Neural cell (in vitro differentiated cells): ENCODE measurements around the gene SCGB1D2. TPM values are rescaled to one million over a fixed set of nuclear protein-coding genes. Genes with fewer than 3 reads are reported as not detected.

ENCODE experiments used
- H2AFZ ChIP-seq: fragments of 200-600, 300-800 bp; sonication (generic), shearing (Covaris generic); 2 replicates; pipeline ENCODE4 v1.6.0; 2014; ENCODE audit warnings: low read depth, mild to moderate bottlenecking, antibody characterized with exemption, low read length, moderate library complexity
- H3F3A ChIP-seq: fragments of 200-600 bp; shearing (Covaris generic); 2 replicates; pipeline ENCODE4 v1.6.1; 2016; ENCODE audit warnings: mild to moderate bottlenecking, moderate library complexity, mixed read lengths, antibody characterized with exemption, low read length; ENCODE audit not compliant: insufficient read depth, poor library complexity, severe bottlenecking
- H3K27ac ChIP-seq: fragments of 200-600, 300-800 bp; sonication (generic), shearing (Covaris generic); 2 replicates; pipeline ENCODE4 v1.5.1; 2014; ENCODE audit warnings: mild to moderate bottlenecking, low read length, moderate library complexity
- H3K27me3 ChIP-seq: fragments of 300-800, 200-600 bp; sonication (generic), shearing (Covaris generic); 2 replicates; pipeline ENCODE4 v1.6.0; 2014; ENCODE audit warnings: mild to moderate bottlenecking, low read depth, low read length, moderate library complexity; ENCODE audit not compliant: insufficient read depth
- H3K36me3 ChIP-seq: fragments of 300-800, 200-600 bp; sonication (generic), shearing (Covaris generic); 2 replicates; pipeline ENCODE4 v1.5.1; 2014; ENCODE audit warnings: mild to moderate bottlenecking, antibody characterized with exemption, low read length, moderate library complexity; ENCODE audit not compliant: insufficient read depth
- H3K4me2 ChIP-seq: fragments of 300-800, 200-600 bp; sonication (generic), shearing (Covaris generic); 2 replicates; pipeline ENCODE4 v1.6.0; 2014; ENCODE audit warnings: mild to moderate bottlenecking, low read length
- H3K4me3 ChIP-seq: fragments of 300-800, 200-600 bp; sonication (generic), shearing (Covaris generic); 2 replicates; pipeline ENCODE4 v1.5.1; 2014; ENCODE audit warnings: mild to moderate bottlenecking, low read length, moderate library complexity
- H3K79me2 ChIP-seq: fragments of 200-600 bp; shearing (Covaris generic); replicated peaks from 2 replicates; pipeline ENCODE4 v1.6.0; 2014; ENCODE audit warnings: mild to moderate bottlenecking, low read length, moderate library complexity; ENCODE audit not compliant: insufficient read depth
- H3K9ac ChIP-seq: fragments of 300-800, 200-600 bp; sonication (generic), shearing (Covaris generic); 2 replicates; pipeline ENCODE4 v1.6.1; 2016; ENCODE audit warnings: mild to moderate bottlenecking, low read length, mixed read lengths
- H3K9me2 ChIP-seq: fragments of 200-600 bp; shearing (Covaris generic); 2 replicates; pipeline ENCODE4 v1.6.1; 2016; ENCODE audit warnings: mild to moderate bottlenecking, low read length, mixed read lengths; ENCODE audit not compliant: insufficient read depth
- H3K9me3 ChIP-seq: fragments of 200-600, 300-800 bp; sonication (generic), shearing (Covaris generic); 2 replicates; pipeline ENCODE4 v1.6.1; 2016; ENCODE audit warnings: mild to moderate bottlenecking, mixed run types, low read length, moderate library complexity, mixed read lengths
- H4K20me1 ChIP-seq: fragments of 200-600 bp; shearing (Covaris generic); 2 replicates; pipeline ENCODE4 v1.6.1; 2016; ENCODE audit warnings: mild to moderate bottlenecking, mixed run types; ENCODE audit not compliant: insufficient read depth
- EP300 ChIP-seq: fragments of 450-650 bp; conservative IDR thresholded peaks from 2 replicates; pipeline ENCODE4 v1.6.1; 2014; ENCODE audit warnings: antibody characterized with exemption, mild to moderate bottlenecking, moderate library complexity; ENCODE audit not compliant: poor library complexity, severe bottlenecking
- EZH2 ChIP-seq: fragments of 200-600, 300-800 bp; shearing (Covaris generic), sonication (generic); IDR thresholded peaks from 2 replicates; pipeline ENCODE4 v1.6.1; 2014; ENCODE audit warnings: antibody characterized with exemption, low read length, borderline replicate concordance, mild to moderate bottlenecking; ENCODE audit not compliant: insufficient read depth, poor library complexity, severe bottlenecking
- MXI1 ChIP-seq: fragments of 450-650 bp; conservative IDR thresholded peaks from 2 replicates; pipeline ENCODE4 v1.6.1; 2014; ENCODE audit warnings: antibody characterized with exemption, mild to moderate bottlenecking; ENCODE audit not compliant: poor library complexity, severe bottlenecking
- POLR2AphosphoS5 ChIP-seq: IDR thresholded peaks from 2 replicates; pipeline ENCODE4 v1.6.1; 2012
- RAD21 ChIP-seq: fragments of 450-650 bp; conservative IDR thresholded peaks from 2 replicates; pipeline ENCODE4 v1.6.1; 2014; ENCODE audit warnings: antibody characterized with exemption, mild to moderate bottlenecking, moderate library complexity
- REST ChIP-seq: IDR thresholded peaks from 2 replicates; pipeline ENCODE4 v1.6.1; 2012; ENCODE audit warnings: borderline replicate concordance
- SMC3 ChIP-seq: fragments of 450-650 bp; conservative IDR thresholded peaks from 2 replicates; pipeline ENCODE4 v1.6.1; 2014; ENCODE audit warnings: antibody characterized with exemption, mild to moderate bottlenecking, moderate library complexity; ENCODE audit not compliant: poor library complexity
- TAF1 ChIP-seq: IDR thresholded peaks from 2 replicates; pipeline ENCODE4 v1.6.1; 2012; ENCODE audit warnings: low read depth
- polyA plus RNA-seq: library from polyadenylated mRNA; depleted of rRNA; stranded (reverse); fragments of >200 nt; gene quantifications from 2 replicates; pipeline ENCODE4 v1.2.3, GENCODE V29; 2014
- TF ChIP-seq, protein P1 (sequence below): fragments of 450-650 bp; IDR thresholded peaks from 2 replicates; pipeline ENCODE4 v1.5.1; 2014; ENCODE audit warnings: antibody characterized with exemption, mild to moderate bottlenecking, moderate library complexity; ENCODE audit not compliant: poor library complexity, severe bottlenecking

The SCGB1D2 gene
- polyA plus RNA-seq, 1 donor from 2014 or later: not detected

GRCh38 chr11:62267050-62267449, 25.0 kb downstream of the SCGB1D2 start (continued):
- TF ChIP-seq EZH2: no peak
- TF ChIP-seq POLR2AphosphoS5: no peak

DNA sequence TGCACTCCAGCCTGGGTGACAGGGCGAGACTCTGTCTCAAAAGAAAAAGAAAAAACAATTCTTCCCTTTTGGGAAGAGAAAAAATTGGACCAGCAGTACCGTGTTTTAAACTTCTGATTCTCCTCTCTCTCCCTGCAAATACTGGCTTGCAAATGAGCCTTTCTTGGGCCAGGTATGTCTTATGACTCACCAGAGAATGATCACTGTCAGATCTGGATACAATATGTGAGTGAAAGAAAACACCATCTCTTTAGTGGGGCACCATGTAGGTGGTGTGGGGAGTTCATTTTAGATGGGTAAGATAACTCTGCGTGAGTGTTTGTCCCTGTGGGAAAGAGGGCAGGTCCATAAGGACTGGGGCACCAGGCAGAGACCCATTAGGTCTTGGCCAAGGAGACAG, 25.5 kb downstream of the SCGB1D2 start:
- no peak overlapping the region for H2AFZ ChIP-seq
- H3K79me2 ChIP-seq: no peaks in the 10 kb centered on the region
- no peaks in the 10 kb centered on the region for H3F3A ChIP-seq
- no peaks in the 10 kb centered on the region for H3K9me3 ChIP-seq
- no peak overlapping the region for H3K4me2 ChIP-seq
- H3K9ac ChIP-seq: no peak overlapping the region
- H3K4me3 ChIP-seq: no peak overlapping the region
- H4K20me1 ChIP-seq: no peaks in the 10 kb centered on the region
- no peaks in the 10 kb centered on the region for H3K36me3 ChIP-seq
- no peaks in the 10 kb centered on the region for H3K9me2 ChIP-seq
- TF ChIP-seq TAF1 (no peak), RAD21 (no peak)
- no peaks in the 10 kb centered on the region for H3K27me3 ChIP-seq
- H3K27ac ChIP-seq: no peak overlapping the region

DNA sequence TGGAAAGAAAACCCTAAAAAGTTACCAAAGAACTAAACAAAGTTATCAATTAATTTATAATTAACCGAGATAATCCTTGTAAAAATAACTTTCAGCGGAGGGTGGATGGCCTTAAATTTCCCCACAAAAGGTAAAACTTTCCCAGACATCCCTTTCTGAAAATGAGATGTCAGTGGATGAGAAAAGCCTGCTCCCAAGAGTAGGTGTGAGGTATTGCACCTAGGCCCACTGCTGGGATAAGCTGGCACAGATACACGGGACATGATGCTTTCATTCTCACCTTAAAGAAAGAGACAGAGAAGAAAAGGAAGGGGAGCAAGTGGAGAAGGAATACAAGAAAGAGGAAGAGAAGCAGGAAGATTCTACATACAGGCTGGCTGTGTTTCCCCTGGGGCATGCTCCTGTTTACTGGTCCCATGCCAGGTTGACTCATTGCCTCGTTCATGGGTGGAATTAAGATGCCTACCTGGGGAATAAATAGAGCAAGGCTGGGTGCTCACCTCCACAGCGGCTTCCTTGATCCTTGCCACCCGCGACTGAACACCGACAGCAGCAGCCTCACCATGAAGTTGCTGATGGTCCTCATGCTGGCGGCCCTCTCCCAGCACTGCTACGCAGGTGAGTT, 27.7 kb downstream of the SCGB1D2 start, which contains the start of gene SCGB2A2:
Gene SCGB2A2, plus strand, starts transcription at position 505 of the 625 bp plus-strand sequence. Its CDS starts 59 bp downstream, at position 564.
- no peaks in the 10 kb centered on the region for H4K20me1 ChIP-seq
- H3K27ac ChIP-seq: no peak within 1 kb of the TSS
- H3F3A ChIP-seq: no peaks in the 10 kb centered on the region
- H2AFZ ChIP-seq: no peak within 1 kb of the TSS
- H3K4me3 ChIP-seq: no peak within 1 kb of the TSS
- H3K36me3 ChIP-seq: no peaks in the 10 kb centered on the region
- no peak within 1 kb of the TSS for H3K9ac ChIP-seq
- no peaks in the 10 kb centered on the region for H3K9me2 ChIP-seq
- TF ChIP-seq, protein P1, sequence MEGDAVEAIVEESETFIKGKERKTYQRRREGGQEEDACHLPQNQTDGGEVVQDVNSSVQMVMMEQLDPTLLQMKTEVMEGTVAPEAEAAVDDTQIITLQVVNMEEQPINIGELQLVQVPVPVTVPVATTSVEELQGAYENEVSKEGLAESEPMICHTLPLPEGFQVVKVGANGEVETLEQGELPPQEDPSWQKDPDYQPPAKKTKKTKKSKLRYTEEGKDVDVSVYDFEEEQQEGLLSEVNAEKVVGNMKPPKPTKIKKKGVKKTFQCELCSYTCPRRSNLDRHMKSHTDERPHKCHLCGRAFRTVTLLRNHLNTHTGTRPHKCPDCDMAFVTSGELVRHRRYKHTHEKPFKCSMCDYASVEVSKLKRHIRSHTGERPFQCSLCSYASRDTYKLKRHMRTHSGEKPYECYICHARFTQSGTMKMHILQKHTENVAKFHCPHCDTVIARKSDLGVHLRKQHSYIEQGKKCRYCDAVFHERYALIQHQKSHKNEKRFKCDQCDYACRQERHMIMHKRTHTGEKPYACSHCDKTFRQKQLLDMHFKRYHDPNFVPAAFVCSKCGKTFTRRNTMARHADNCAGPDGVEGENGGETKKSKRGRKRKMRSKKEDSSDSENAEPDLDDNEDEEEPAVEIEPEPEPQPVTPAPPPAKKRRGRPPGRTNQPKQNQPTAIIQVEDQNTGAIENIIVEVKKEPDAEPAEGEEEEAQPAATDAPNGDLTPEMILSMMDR: no peak
- TF ChIP-seq EZH2 (no peak), SMC3 (no peak), TAF1 (no peak), EP300 (no peak), MXI1 (no peak), RAD21 (no peak), POLR2AphosphoS5 (no peak), REST (no peak)
- no peaks in the 10 kb centered on the region for H3K79me2 ChIP-seq
- no peaks in the 10 kb centered on the region for H3K27me3 ChIP-seq
- H3K4me2 ChIP-seq: no peak within 1 kb of the TSS
- no peaks in the 10 kb centered on the region for H3K9me3 ChIP-seq
